GM12864 (cell line): Measurements from ENCODE around the gene ATP10D.

Experiments
- DNase-seq: peaks from one replicate; pipeline ENCODE4 v3.0.0-alpha.2; 2011; ENCODE audit warnings: low read depth
- H3K4me3 ChIP-seq: 2 replicates; pipeline ENCODE4 v1.5.1; 2011; ENCODE audit warnings: mild to moderate bottlenecking, low read depth, low read length, control low read depth
- TF ChIP-seq, protein P1 (sequence below): IDR thresholded peaks from 2 replicates; pipeline ENCODE4 v1.5.1; 2011; ENCODE audit warnings: low read depth, mild to moderate bottlenecking, moderate library complexity, low read length, control low read depth, inconsistent platforms; ENCODE audit errors: missing control alignments

The ATP10D gene

DNA sequence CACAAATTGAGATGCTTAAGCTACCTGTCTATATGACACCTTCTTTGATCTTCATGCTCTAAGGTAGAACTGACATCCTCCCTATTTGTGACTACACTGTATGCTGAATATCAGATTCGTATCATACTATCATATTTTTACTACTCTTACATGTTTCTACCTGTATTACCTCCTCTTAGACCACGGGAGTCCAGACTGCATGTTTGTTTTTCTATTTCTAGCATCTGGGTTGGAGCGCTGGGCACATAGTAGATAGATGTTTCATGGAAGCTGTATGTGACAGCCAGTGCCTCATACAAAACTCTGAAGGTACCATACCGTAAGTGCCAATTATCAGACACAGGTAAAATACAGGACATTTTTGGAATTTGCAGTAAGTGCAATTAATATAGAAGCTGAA is 47.6 kb downstream of the ATP10D start:
- no peak overlapping the region for H3K4me3 ChIP-seq
- DNase-seq, result no peak
- TF ChIP-seq, protein P1, sequence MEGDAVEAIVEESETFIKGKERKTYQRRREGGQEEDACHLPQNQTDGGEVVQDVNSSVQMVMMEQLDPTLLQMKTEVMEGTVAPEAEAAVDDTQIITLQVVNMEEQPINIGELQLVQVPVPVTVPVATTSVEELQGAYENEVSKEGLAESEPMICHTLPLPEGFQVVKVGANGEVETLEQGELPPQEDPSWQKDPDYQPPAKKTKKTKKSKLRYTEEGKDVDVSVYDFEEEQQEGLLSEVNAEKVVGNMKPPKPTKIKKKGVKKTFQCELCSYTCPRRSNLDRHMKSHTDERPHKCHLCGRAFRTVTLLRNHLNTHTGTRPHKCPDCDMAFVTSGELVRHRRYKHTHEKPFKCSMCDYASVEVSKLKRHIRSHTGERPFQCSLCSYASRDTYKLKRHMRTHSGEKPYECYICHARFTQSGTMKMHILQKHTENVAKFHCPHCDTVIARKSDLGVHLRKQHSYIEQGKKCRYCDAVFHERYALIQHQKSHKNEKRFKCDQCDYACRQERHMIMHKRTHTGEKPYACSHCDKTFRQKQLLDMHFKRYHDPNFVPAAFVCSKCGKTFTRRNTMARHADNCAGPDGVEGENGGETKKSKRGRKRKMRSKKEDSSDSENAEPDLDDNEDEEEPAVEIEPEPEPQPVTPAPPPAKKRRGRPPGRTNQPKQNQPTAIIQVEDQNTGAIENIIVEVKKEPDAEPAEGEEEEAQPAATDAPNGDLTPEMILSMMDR, result no peak

DNA sequence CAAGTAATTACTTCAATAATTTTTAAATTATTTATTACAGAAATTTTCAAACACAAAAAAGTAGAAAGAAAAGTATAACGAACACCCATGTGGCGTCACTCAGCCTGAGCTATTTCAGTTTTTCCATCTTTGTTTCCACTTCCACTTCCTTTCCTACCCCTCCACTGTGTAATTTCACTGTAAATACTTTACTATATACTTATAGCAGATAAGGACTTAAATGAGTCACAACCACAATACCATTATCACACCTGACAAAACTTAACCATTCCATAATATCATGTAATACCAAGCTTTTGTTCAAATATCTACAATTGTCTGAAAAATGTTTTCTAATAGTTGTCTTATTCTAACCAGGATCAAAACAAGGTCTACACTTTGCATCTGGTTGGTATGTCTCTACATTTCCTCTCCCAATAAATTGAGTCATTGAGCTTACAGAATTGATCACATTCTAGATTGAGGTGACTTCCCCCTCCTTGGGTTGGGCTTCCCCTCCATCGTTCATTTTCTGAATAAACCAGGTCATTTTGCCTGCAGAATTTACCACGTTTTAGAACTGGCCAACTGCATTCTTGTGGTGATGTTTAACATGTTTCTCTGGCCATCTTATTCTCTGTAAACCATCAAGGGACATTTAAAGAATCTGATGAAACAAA is 48.7 kb downstream of the ATP10D start:
- TF ChIP-seq, protein P1, result no peak
- DNase-seq, result no peak
- no peak overlapping the region for H3K4me3 ChIP-seq

DNA sequence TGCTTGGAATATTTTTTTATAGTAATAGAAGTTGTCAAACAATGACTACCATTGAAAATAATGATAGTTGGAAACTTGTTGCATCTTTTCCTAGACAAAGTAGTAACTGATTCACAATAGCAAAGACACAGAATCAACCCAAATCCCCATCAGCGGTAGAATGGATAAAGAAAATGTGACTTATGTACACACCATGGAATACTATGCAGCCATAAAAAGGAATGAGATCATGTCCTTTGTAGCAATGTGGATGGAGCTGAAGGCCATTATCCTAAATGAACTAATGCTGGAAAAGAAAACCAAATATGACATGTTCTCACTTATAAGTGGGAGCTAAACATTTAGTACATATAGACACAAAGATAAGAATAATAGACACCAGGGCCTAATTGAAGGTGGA is 49.7 kb downstream of the ATP10D start:
- TF ChIP-seq, protein P1, result no peak
- DNase-seq, result no peak
- no peak overlapping the region for H3K4me3 ChIP-seq

DNA sequence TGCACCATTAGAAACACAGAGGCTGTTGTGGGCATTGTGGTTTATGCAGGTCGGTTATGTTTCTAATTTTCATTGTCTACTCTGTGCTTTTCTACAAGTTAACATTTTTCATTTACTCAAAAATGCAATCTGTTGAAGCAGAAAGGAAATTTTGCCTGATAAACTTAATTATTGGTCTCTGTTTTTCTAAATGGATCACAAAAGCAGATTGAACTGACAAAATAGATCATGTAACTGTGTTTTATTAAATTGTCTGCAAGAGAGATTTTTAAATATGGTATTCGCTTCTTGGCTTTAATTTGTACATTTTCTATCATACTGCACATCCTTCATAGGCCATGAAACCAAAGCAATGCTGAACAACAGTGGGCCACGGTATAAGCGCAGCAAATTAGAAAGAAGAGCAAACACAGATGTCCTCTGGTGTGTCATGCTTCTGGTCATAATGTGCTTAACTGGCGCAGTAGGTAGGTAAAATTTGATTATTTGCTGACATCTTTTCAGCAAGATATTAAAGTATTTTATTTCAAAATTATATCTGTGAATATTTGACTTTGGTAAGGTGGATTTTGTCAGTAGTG is 50.6 kb downstream of the ATP10D start:
- no peak overlapping the region for H3K4me3 ChIP-seq
- DNase-seq, result no peak
- TF ChIP-seq, protein P1, result no peak

DNA sequence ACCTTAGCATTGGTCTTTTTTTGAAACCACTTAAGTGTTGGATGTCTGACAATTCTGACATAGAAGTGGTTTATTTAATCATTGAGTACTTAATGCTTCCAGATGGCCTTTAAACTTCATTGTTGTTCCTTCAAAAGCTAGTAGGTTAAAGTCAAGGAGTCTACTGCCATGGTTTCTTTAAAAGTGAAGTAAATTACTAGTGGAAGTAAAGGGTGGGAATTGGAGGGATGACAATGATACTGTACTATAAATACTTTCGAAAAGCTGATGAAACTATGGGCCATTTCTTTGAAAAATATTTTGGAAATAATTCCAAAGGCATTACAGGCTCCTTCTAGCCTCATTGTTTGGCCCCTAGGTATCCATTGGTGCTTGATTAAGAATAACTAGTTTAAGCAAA is 51.9 kb downstream of the ATP10D start:
- no peak overlapping the region for H3K4me3 ChIP-seq
- no peak for DNase-seq
- TF ChIP-seq, protein P1, result no peak

DNA sequence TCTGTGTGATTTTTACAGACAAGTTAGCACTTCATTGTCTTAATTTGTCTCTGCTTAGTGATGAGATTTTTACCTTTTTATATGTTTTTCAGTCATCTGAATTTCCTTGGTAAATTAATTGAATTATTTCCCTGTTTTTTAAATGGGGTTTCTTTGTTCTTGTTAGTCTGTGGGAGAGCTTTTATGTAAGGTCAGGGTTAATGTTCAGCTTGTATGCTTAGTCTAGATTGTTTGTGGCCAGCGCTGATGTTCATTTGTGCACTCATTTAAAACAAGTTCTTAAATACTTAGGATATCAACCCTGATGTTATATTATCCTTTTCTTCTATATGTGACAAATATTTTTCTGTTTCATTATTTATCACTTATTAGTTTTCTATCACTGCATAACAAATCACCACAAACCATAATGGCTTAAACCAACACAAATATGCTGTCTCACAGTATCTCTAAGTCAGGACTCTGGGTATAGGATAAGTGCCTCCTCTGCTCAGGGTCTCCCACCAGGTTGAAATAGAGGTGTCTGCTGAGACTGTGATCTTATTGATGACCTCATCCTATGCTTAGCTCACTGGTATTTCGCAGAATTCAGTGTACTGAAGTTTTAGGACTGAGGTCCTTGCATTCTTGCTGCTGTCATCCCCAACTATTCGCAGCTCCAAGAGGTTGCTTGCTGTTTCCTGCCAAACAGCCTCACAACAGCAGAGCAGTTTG is 53.2 kb downstream of the ATP10D start:
- no peak overlapping the region for H3K4me3 ChIP-seq
- DNase-seq, result no peak
- TF ChIP-seq, protein P1, result no peak
